ENCODE data around the gene MCU.

DNA sequence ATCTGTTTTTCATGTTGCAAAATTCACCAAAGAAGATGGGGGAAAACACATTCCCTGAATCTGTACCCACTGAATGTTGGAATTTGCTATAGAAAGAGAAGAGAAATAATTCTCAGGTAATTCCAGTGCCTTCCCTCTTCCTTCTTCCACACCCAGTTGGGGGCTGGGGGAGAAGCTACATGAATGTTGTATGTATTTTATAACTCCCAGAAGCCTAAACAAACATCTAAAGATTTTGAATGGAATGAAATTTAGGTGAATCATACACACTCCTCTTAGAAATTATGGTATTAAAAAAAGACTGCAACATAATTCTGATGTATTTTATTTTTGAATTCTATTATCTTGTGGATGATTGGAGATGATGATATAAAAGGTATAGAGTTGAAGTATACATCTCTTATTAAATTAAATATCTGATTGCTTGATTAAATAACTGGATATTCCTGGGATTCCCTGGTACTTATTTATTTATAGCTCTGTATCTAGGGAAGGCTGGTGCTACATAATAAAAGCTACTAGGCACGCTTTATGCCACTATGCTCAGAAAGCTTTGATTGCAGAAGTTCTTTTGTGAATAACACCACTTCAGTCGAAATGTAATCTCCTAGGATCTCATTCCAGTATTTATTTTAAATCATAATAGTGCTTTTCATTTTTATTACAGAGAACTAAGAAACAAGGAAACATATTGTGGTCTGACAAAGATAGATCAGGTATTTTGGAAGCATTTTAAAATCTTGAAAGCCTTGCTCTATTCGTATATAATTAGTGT is 98.5 kb downstream of the MCU start:
- TF ChIP-seq RAD21 (IDR thresholded peaks at IDR 0.05; ENCODE audit: insufficient read depth, low read depth, low read length): no peak
- no peak for TF ChIP-seq EGR1 (IDR thresholded peaks at IDR 0.05; ENCODE audit: borderline replicate concordance in 1 of 2, low read depth in 2 of 2, low read length in 2 of 2)
- TF ChIP-seq MTA2 (IDR thresholded peaks at IDR 0.05; ENCODE audit: low read depth): no peak
- no peak for TF ChIP-seq CBX3 (IDR thresholded peaks at IDR 0.05; ENCODE audit: borderline replicate concordance, low read depth)
- no peak for TF ChIP-seq CREB1 (IDR thresholded peaks at IDR 0.05; ENCODE audit: low read depth)
- TF ChIP-seq POLR2A (IDR thresholded peaks at IDR 0.05; ENCODE audit: low read depth, low read length): no peak
- TF ChIP-seq RBBP5 (conservative IDR thresholded peaks at IDR 0.05): no peak
- TF ChIP-seq, protein P1, sequence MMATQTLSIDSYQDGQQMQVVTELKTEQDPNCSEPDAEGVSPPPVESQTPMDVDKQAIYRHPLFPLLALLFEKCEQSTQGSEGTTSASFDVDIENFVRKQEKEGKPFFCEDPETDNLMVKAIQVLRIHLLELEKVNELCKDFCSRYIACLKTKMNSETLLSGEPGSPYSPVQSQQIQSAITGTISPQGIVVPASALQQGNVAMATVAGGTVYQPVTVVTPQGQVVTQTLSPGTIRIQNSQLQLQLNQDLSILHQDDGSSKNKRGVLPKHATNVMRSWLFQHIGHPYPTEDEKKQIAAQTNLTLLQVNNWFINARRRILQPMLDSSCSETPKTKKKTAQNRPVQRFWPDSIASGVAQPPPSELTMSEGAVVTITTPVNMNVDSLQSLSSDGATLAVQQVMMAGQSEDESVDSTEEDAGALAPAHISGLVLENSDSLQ (IDR thresholded peaks at IDR 0.05): no peak
- TF ChIP-seq, protein P2, sequence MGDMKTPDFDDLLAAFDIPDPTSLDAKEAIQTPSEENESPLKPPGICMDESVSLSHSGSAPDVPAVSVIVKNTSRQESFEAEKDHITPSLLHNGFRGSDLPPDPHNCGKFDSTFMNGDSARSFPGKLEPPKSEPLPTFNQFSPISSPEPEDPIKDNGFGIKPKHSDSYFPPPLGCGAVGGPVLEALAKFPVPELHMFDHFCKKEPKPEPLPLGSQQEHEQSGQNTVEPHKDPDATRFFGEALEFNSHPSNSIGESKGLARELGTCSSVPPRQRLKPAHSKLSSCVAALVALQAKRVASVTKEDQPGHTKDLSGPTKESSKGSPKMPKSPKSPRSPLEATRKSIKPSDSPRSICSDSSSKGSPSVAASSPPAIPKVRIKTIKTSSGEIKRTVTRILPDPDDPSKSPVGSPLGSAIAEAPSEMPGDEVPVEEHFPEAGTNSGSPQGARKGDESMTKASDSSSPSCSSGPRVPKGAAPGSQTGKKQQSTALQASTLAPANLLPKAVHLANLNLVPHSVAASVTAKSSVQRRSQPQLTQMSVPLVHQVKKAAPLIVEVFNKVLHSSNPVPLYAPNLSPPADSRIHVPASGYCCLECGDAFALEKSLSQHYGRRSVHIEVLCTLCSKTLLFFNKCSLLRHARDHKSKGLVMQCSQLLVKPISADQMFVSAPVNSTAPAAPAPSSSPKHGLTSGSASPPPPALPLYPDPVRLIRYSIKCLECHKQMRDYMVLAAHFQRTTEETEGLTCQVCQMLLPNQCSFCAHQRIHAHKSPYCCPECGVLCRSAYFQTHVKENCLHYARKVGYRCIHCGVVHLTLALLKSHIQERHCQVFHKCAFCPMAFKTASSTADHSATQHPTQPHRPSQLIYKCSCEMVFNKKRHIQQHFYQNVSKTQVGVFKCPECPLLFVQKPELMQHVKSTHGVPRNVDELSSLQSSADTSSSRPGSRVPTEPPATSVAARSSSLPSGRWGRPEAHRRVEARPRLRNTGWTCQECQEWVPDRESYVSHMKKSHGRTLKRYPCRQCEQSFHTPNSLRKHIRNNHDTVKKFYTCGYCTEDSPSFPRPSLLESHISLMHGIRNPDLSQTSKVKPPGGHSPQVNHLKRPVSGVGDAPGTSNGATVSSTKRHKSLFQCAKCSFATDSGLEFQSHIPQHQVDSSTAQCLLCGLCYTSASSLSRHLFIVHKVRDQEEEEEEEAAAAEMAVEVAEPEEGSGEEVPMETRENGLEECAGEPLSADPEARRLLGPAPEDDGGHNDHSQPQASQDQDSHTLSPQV (IDR thresholded peaks at IDR 0.05): no peak
- no peak for TF ChIP-seq YY1 (IDR thresholded peaks at IDR 0.05; ENCODE audit: low read depth, low read length)
- TF ChIP-seq SMC3 (IDR thresholded peaks at IDR 0.05; ENCODE audit: borderline replicate concordance, low read length): no peak

Data from GM12878 (cell line).